ENCODE measurements around the gene SEL1L2. TPM values are rescaled to one million over a fixed set of nuclear protein-coding genes. Genes with fewer than 3 reads are reported as not detected.

SEL1L2 gene
- total RNA-seq, 1 experiment from 2014 or later, result not detected

DNA sequence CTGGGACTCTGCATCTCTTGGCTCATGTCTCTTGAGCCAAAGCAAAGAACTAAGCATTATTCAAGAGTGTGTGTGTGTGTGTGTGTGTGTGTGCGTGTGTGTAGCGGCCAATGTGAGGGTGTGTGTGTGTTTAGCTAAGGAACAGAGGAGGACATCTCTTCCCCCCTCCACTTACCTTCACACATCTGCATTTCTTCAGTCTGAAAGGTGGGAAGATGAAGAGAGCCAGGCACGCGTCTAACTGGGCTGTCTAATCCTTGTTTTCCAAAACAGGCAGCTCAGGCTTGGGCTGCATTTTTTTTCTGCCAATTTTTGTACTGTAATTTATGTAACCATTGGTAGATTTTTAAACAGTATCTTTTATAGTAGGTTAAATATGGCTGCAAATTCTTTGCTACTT, 146.1 kb downstream of the SEL1L2 start:
- POLR2A ChIA-PET, result no interaction called here
- DNase-seq (ENCODE audit: low spot score) (no peak), ATAC-seq (no peak)
- Mint-ChIP-seq H3K4me3 (no peak overlapping the region), H3K4me1 (0 out of 2 replicates have a peak, but pooled peaks cover 2% of the 10 kb centered on the region), H3K9me3 (peaks cover 7% of the 10 kb centered on the region; the same call in 1 of the 2 replicates), H3K36me3 (no peaks in the 10 kb centered on the region), H3K27ac (no peak overlapping the region), H3K27me3 (ENCODE audit: low read depth) (peaks cover 4% of the 10 kb centered on the region; the same call in 1 of the 2 replicates)
- TF ChIP-seq, protein P1, sequence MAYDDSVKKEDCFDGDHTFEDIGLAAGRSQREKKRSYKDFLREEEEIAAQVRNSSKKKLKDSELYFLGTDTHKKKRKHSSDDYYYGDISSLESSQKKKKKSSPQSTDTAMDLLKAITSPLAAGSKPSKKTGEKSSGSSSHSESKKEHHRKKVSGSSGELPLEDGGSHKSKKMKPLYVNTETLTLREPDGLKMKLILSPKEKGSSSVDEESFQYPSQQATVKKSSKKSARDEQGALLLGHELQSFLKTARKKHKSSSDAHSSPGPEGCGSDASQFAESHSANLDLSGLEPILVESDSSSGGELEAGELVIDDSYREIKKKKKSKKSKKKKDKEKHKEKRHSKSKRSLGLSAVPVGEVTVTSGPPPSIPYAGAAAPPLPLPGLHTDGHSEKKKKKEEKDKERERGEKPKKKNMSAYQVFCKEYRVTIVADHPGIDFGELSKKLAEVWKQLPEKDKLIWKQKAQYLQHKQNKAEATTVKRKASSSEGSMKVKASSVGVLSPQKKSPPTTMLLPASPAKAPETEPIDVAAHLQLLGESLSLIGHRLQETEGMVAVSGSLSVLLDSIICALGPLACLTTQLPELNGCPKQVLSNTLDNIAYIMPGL (CRISPR knock-in tag; IDR thresholded peaks at IDR 0.05), result no peak
- CTCF ChIA-PET, result no interaction called here

DNA sequence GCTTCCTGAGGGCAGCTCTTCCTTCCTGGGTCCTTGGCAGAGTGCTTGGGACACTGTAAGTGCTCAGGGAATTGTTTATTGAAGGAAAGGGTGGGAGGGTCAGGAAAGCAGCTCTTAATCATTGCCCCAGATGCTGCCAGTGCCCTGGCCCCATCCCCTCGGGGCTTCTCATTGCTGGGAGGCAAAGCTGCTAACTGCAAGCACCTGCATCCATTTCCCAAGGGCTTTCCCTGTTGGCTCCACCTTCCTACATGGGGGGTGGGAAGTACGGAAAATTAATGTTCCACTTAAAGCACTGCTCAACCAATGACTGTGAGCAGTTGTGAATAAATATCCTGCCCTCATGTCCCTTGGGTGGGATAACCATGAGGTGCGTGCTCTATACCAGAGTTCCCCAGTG, 149.2 kb downstream of the SEL1L2 start:
- DNase-seq (ENCODE audit: low spot score), result no peak
- POLR2A ChIA-PET, result no interaction called here
- Mint-ChIP-seq H3K4me1 (0 out of 2 replicates have a peak, but pooled peaks cover 2% of the 10 kb centered on the region), H3K9me3 (no peaks in the 10 kb centered on the region), H3K27ac (no peak overlapping the region), H3K36me3 (no peaks in the 10 kb centered on the region), H3K4me3 (no peak overlapping the region), H3K27me3 (ENCODE audit: low read depth) (no peaks in the 10 kb centered on the region)
- TF ChIP-seq, protein P2, sequence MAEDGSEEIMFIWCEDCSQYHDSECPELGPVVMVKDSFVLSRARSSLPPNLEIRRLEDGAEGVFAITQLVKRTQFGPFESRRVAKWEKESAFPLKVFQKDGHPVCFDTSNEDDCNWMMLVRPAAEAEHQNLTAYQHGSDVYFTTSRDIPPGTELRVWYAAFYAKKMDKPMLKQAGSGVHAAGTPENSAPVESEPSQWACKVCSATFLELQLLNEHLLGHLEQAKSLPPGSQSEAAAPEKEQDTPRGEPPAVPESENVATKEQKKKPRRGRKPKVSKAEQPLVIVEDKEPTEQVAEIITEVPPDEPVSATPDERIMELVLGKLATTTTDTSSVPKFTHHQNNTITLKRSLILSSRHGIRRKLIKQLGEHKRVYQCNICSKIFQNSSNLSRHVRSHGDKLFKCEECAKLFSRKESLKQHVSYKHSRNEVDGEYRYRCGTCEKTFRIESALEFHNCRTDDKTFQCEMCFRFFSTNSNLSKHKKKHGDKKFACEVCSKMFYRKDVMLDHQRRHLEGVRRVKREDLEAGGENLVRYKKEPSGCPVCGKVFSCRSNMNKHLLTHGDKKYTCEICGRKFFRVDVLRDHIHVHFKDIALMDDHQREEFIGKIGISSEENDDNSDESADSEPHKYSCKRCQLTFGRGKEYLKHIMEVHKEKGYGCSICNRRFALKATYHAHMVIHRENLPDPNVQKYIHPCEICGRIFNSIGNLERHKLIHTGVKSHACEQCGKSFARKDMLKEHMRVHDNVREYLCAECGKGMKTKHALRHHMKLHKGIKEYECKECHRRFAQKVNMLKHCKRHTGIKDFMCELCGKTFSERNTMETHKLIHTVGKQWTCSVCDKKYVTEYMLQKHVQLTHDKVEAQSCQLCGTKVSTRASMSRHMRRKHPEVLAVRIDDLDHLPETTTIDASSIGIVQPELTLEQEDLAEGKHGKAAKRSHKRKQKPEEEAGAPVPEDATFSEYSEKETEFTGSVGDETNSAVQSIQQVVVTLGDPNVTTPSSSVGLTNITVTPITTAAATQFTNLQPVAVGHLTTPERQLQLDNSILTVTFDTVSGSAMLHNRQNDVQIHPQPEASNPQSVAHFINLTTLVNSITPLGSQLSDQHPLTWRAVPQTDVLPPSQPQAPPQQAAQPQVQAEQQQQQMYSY (CRISPR knock-in tag; IDR thresholded peaks at IDR 0.05), result no peak
- TF ChIP-seq, protein P3, sequence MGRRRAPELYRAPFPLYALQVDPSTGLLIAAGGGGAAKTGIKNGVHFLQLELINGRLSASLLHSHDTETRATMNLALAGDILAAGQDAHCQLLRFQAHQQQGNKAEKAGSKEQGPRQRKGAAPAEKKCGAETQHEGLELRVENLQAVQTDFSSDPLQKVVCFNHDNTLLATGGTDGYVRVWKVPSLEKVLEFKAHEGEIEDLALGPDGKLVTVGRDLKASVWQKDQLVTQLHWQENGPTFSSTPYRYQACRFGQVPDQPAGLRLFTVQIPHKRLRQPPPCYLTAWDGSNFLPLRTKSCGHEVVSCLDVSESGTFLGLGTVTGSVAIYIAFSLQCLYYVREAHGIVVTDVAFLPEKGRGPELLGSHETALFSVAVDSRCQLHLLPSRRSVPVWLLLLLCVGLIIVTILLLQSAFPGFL (CRISPR knock-in tag; IDR thresholded peaks at IDR 0.05; ENCODE audit: borderline replicate concordance), result no peak
- TF ChIP-seq, protein P4, sequence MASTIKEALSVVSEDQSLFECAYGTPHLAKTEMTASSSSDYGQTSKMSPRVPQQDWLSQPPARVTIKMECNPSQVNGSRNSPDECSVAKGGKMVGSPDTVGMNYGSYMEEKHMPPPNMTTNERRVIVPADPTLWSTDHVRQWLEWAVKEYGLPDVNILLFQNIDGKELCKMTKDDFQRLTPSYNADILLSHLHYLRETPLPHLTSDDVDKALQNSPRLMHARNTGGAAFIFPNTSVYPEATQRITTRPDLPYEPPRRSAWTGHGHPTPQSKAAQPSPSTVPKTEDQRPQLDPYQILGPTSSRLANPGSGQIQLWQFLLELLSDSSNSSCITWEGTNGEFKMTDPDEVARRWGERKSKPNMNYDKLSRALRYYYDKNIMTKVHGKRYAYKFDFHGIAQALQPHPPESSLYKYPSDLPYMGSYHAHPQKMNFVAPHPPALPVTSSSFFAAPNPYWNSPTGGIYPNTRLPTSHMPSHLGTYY (CRISPR knock-in tag; IDR thresholded peaks at IDR 0.05), result no peak
- TF ChIP-seq ESRRA (CRISPR knock-in tag; IDR thresholded peaks at IDR 0.05; ENCODE audit: borderline replicate concordance), result no peak
- TF ChIP-seq, protein P5, sequence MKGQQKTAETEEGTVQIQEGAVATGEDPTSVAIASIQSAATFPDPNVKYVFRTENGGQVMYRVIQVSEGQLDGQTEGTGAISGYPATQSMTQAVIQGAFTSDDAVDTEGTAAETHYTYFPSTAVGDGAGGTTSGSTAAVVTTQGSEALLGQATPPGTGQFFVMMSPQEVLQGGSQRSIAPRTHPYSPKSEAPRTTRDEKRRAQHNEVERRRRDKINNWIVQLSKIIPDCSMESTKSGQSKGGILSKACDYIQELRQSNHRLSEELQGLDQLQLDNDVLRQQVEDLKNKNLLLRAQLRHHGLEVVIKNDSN (CRISPR knock-in tag; IDR thresholded peaks at IDR 0.05), result no peak
- TF ChIP-seq, protein P6, sequence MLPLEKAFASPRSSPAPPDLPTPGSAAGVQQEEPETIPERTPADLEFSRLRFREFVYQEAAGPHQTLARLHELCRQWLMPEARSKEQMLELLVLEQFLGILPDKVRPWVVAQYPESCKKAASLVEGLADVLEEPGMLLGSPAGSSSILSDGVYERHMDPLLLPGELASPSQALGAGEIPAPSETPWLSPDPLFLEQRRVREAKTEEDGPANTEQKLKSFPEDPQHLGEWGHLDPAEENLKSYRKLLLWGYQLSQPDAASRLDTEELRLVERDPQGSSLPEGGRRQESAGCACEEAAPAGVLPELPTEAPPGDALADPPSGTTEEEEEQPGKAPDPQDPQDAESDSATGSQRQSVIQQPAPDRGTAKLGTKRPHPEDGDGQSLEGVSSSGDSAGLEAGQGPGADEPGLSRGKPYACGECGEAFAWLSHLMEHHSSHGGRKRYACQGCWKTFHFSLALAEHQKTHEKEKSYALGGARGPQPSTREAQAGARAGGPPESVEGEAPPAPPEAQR (CRISPR knock-in tag; IDR thresholded peaks at IDR 0.05), result no peak
- no peak for ATAC-seq
- CTCF ChIA-PET, result interaction anchor here (1.5 kb wide), 1 partner anchor 112 kb away, joined by 4 read pairs; no protein-coding TSS in a partner anchor

DNA sequence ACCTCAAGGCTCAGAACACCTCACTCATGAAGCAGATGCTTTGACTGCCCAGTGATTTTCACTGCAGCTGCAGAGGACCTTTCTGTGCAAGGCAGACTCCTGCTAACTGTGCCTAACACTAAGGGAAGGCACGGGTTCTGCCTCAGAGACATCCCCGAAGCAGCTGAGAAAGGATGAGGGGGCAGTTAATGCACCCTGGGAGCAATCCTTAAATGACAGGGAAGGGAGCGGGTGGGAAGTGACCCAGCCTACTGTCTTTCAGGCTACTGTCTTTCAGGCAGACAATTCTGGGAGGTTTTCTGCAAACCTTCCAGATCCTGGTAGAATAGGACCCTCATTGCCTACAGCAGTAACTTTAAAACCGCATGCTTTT, 150.3 kb downstream of the SEL1L2 start:
- ChIA-PET POLR2A (no interaction called here), CTCF (interaction anchor here (1.5 kb wide), 1 partner anchor 113 kb away, joined by 4 read pairs; no protein-coding TSS in a partner anchor)
- Mint-ChIP-seq H3K27ac (no peak overlapping the region), H3K9me3 (no peaks in the 10 kb centered on the region), H3K4me1 (0 out of 2 replicates have a peak, but pooled peaks cover 2% of the 10 kb centered on the region), H3K4me3 (no peak overlapping the region), H3K27me3 (ENCODE audit: low read depth) (no peaks in the 10 kb centered on the region), H3K36me3 (no peaks in the 10 kb centered on the region)
- DNase-seq (ENCODE audit: low spot score), result no peak
- ATAC-seq, result no peak
- TF ChIP-seq GTF2I (CRISPR knock-in tag; conservative IDR thresholded peaks at IDR 0.05) (no peak), JAZF1 (CRISPR knock-in tag; IDR thresholded peaks at IDR 0.05) (no peak), RELA (CRISPR knock-in tag; IDR thresholded peaks at IDR 0.05; ENCODE audit: borderline replicate concordance) (no peak), ELF4 (CRISPR knock-in tag; IDR thresholded peaks at IDR 0.05; ENCODE audit: low read depth) (no peak), NFE2L1 (CRISPR knock-in tag; IDR thresholded peaks at IDR 0.05) (no peak)
- TF ChIP-seq, protein P7, sequence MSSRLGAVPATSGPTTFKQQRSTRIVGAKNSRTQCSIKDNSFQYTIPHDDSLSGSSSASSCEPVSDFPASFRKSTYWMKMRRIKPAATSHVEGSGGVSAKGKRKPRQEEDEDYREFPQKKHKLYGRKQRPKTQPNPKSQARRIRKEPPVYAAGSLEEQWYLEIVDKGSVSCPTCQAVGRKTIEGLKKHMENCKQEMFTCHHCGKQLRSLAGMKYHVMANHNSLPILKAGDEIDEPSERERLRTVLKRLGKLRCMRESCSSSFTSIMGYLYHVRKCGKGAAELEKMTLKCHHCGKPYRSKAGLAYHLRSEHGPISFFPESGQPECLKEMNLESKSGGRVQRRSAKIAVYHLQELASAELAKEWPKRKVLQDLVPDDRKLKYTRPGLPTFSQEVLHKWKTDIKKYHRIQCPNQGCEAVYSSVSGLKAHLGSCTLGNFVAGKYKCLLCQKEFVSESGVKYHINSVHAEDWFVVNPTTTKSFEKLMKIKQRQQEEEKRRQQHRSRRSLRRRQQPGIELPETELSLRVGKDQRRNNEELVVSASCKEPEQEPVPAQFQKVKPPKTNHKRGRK (CRISPR knock-in tag; IDR thresholded peaks at IDR 0.05; ENCODE audit: borderline replicate concordance), result no peak
- TF ChIP-seq, protein P8, sequence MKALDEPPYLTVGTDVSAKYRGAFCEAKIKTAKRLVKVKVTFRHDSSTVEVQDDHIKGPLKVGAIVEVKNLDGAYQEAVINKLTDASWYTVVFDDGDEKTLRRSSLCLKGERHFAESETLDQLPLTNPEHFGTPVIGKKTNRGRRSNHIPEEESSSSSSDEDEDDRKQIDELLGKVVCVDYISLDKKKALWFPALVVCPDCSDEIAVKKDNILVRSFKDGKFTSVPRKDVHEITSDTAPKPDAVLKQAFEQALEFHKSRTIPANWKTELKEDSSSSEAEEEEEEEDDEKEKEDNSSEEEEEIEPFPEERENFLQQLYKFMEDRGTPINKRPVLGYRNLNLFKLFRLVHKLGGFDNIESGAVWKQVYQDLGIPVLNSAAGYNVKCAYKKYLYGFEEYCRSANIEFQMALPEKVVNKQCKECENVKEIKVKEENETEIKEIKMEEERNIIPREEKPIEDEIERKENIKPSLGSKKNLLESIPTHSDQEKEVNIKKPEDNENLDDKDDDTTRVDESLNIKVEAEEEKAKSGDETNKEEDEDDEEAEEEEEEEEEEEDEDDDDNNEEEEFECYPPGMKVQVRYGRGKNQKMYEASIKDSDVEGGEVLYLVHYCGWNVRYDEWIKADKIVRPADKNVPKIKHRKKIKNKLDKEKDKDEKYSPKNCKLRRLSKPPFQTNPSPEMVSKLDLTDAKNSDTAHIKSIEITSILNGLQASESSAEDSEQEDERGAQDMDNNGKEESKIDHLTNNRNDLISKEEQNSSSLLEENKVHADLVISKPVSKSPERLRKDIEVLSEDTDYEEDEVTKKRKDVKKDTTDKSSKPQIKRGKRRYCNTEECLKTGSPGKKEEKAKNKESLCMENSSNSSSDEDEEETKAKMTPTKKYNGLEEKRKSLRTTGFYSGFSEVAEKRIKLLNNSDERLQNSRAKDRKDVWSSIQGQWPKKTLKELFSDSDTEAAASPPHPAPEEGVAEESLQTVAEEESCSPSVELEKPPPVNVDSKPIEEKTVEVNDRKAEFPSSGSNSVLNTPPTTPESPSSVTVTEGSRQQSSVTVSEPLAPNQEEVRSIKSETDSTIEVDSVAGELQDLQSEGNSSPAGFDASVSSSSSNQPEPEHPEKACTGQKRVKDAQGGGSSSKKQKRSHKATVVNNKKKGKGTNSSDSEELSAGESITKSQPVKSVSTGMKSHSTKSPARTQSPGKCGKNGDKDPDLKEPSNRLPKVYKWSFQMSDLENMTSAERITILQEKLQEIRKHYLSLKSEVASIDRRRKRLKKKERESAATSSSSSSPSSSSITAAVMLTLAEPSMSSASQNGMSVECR (CRISPR knock-in tag; IDR thresholded peaks at IDR 0.05; ENCODE audit: borderline replicate concordance), result no peak

All from WTC11 (cell line).